Activated CD4-positive, alpha-beta T cell treated with anti-CD3 and anti-CD28 coated beads for 36 hours (primary cell): ENCODE measurements around the gene KRTAP10-4. TPM values are rescaled to one million over a fixed set of nuclear protein-coding genes. Genes with fewer than 3 reads are reported as not detected.
"Not testable (repeated sequence)": the region's sequence is repeated elsewhere in the genome, so short reads cannot be mapped to it uniquely, and the experiment has no call there.

ENCODE experiments used
- ATAC-seq: fragments of 200-7000 bp; cut with Tn5 transposase; one replicate; pipeline ENCODE4 v1.10.0; 2021; ENCODE audit warnings: mild to moderate bottlenecking, moderate library complexity
- CTCF ChIA-PET: fragments of 350-600 bp; sonication (Branson Sonifier 250); formaldehyde crosslinking; loops from one replicate; lab custom pipeline; 2021; ENCODE audit warnings: antibody characterized with exemption; lab: Charles Lee
- POLR2A ChIA-PET: fragments of 350-600 bp; sonication (Branson Sonifier 250); formaldehyde crosslinking; loops from one replicate; lab custom pipeline; 2021; ENCODE audit warnings: antibody characterized with exemption, inconsistent platforms; lab: Charles Lee
- DNase-seq: peaks from one replicate; pipeline ENCODE4 v3.0.0-alpha.2; 2020
- H3K27ac Mint-ChIP-seq: one replicate; pipeline ENCODE4 v1.8.0; 2021; ENCODE audit warnings: mixed read lengths
- H3K27me3 Mint-ChIP-seq: one replicate; pipeline ENCODE4 v1.8.0; 2021; ENCODE audit warnings: mixed read lengths
- H3K36me3 Mint-ChIP-seq: one replicate; pipeline ENCODE4 v1.8.0; 2021; ENCODE audit warnings: low read depth, mixed read lengths
- H3K4me1 Mint-ChIP-seq: one replicate; pipeline ENCODE4 v1.8.0; 2021; ENCODE audit warnings: mixed read lengths
- H3K4me3 Mint-ChIP-seq: one replicate; pipeline ENCODE4 v1.8.0; 2021; ENCODE audit warnings: mild to moderate bottlenecking, moderate library complexity, mixed read lengths
- H3K9me3 Mint-ChIP-seq: one replicate; pipeline ENCODE4 v1.8.0; 2021; ENCODE audit warnings: low read depth, mixed read lengths
- intact Hi-C, 2 experiments: fragments of 100-400 bp; cut with DNase I in 1 of 2; cut with micrococcal nuclease in 1 of 2; formaldehyde crosslinking; loops; one replicate each; pipeline versions ENCODE4 v1.14.2 to v1.15.1; 2022 to 2024; cut with DNase I, micrococcal nuclease
- total RNA-seq, 2 experiments: library from RNA; stranded (reverse); gene quantifications; one replicate each; pipeline ENCODE4 v1.2.3, GENCODE V29; 2021

Gene KRTAP10-4
- total RNA-seq, 2 experiments from 2014 or later, result not detected

GRCh38 chr21:44550807-44551206, 22.7 kb upstream of the KRTAP10-4 start:
- no peak overlapping the region for H3K27ac Mint-ChIP-seq
- no peak for DNase-seq
- no peaks in the 10 kb centered on the region for H3K27me3 Mint-ChIP-seq
- H3K36me3 Mint-ChIP-seq, result peaks cover 13% of the 10 kb centered on the region
- ChIA-PET POLR2A (interaction anchor here (1.0 kb wide), 1 partner anchor 215 kb away, joined by 3 read pairs; no protein-coding TSS in a partner anchor), CTCF (interaction anchor here (0.8 kb wide), 1 partner anchor 10 kb away, joined by 3 read pairs; no protein-coding TSS in a partner anchor)
- peaks cover 23% of the 10 kb centered on the region for H3K4me1 Mint-ChIP-seq
- H3K4me3 Mint-ChIP-seq, result no peak overlapping the region
- intact Hi-C loops, result no loop called here
- H3K9me3 Mint-ChIP-seq, result peaks cover 24% of the 10 kb centered on the region
- no peak for ATAC-seq

DNA sequence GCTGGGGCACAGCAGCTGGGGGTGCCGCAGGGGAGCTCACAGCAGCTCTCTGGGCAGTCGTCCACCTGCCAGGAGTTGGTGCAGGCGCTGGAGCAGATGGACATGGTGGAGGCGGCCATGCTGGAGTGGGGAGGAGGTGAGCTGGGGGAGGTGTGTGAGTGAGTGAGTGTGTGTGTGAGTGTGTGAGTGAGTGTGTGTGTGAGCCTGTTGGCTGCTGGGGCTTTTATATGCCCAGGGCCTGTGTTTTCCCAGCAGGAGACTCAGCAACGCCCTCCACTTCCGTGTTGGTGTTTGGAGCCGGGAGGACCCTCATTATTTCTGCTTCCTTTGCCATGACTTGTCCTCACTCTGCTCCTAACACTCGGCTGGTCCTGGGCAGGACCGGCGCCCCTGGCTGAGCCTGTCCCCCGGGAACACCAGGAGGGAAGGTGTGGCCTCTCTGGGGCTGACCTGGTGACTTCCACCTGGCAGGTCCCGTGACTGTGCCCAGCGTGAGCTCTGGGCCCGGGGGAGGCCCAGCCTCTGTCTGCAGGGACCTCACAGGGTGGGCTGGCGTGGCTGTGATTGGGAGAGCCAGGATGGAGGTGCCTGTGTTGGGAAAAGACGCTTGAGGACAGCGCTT, 22.1 kb upstream of the KRTAP10-4 start, which contains the start of gene KRTAP10-2:
Gene KRTAP10-2 (minus strand): TSS at position 166 of the 622 bp plus-strand sequence. CDS start 47 bp downstream, at position 119.
- Mint-ChIP-seq H3K36me3 (peaks cover 13% of the 10 kb centered on the region), H3K4me3 (no peak within 1 kb of the TSS), H3K9me3 (peaks cover 22% of the 10 kb centered on the region), H3K27ac (no peak within 1 kb of the TSS), H3K4me1 (peaks cover 23% of the 10 kb centered on the region), H3K27me3 (no peaks in the 10 kb centered on the region)
- ChIA-PET CTCF (interaction anchor here (0.8 kb wide), 1 partner anchor 10 kb away, joined by 3 read pairs; no protein-coding TSS in a partner anchor), POLR2A (interaction anchor here (1.0 kb wide), 1 partner anchor 214 kb away, joined by 3 read pairs; no protein-coding TSS in a partner anchor)
- DNase-seq, result no peak
- intact Hi-C loops, result no loop called here
- ATAC-seq, result no peak

GRCh38 chr21:44552136-44552535, 21.4 kb upstream of the KRTAP10-4 start:
- Mint-ChIP-seq H3K4me3 (no peak overlapping the region), H3K27ac (no peak overlapping the region), H3K36me3 (peaks cover 6% of the 10 kb centered on the region), H3K9me3 (peaks cover 15% of the 10 kb centered on the region), H3K27me3 (no peaks in the 10 kb centered on the region), H3K4me1 (peaks cover 17% of the 10 kb centered on the region)
- DNase-seq (no peak), ATAC-seq (no peak)
- CTCF ChIA-PET, result no interaction called here
- intact Hi-C loops, result no loop called here
- POLR2A ChIA-PET, result no interaction called here

DNA sequence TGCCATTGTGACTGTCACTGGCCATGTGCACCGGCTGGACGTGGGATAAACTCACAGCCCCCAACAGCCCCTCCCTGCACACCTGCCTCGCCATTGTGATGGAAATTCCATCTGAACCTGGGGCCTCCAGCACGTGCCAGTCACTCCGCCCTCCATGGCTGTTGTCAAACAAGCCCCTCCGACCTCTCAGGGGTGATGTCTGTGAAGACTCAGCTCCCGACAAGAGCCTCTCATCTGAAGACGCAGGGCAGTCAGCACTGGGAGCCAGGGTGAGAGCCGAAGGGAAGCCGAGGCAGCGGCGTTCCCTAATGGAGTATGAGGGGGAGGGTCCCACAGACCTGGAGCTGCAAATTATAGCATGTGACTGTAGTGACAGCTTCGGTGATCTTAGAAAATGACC, 20.8 kb upstream of the KRTAP10-4 start:
- CTCF ChIA-PET, result no interaction called here
- Mint-ChIP-seq H3K4me1 (peaks cover 12% of the 10 kb centered on the region), H3K36me3 (peaks cover under 1% of the 10 kb centered on the region), H3K9me3 (peaks cover 10% of the 10 kb centered on the region), H3K4me3 (no peak overlapping the region), H3K27ac (no peak overlapping the region), H3K27me3 (no peaks in the 10 kb centered on the region)
- DNase-seq (no peak), ATAC-seq (no peak)
- intact Hi-C loops, result no loop called here
- POLR2A ChIA-PET, result no interaction called here

GRCh38 chr21:44555200-44555875, 18.2 kb upstream of the KRTAP10-4 start:
- ATAC-seq, result no peak

GRCh38 chr21:44556879-44557278, 16.6 kb upstream of the KRTAP10-4 start:
- no peak overlapping the region for H3K27ac Mint-ChIP-seq
- POLR2A ChIA-PET, result interaction anchor here (0.7 kb wide), 1 partner anchor 204 kb away, joined by 6 read pairs; no protein-coding TSS in a partner anchor
- DNase-seq, result no peak
- intact Hi-C loops, result no loop called here
- H3K9me3 Mint-ChIP-seq, result peaks cover 17% of the 10 kb centered on the region
- no peak for ATAC-seq
- H3K4me1 Mint-ChIP-seq, result no peaks in the 10 kb centered on the region
- CTCF ChIA-PET, result interaction anchor here (1.0 kb wide), 1 partner anchor 10 kb away, joined by 6 read pairs; no protein-coding TSS in a partner anchor
- peaks cover 2% of the 10 kb centered on the region for H3K36me3 Mint-ChIP-seq
- no peak overlapping the region for H3K4me3 Mint-ChIP-seq
- H3K27me3 Mint-ChIP-seq, result no peaks in the 10 kb centered on the region

More at GRCh38 chr21:44555200-44555875, 18.2 kb upstream of the KRTAP10-4 start:
- H3K27me3 Mint-ChIP-seq, result no peaks in the 10 kb centered on the region
- H3K36me3 Mint-ChIP-seq, result no peaks in the 10 kb centered on the region
- intact Hi-C loops, result no loop called here
- CTCF ChIA-PET, result interaction anchor here (0.8 kb wide), 1 partner anchor 73 kb away, joined by 3 read pairs; no protein-coding TSS in a partner anchor
- no peak overlapping the region for H3K4me3 Mint-ChIP-seq
- DNase-seq, result no peak
- no peak overlapping the region for H3K27ac Mint-ChIP-seq
- peaks cover 10% of the 10 kb centered on the region for H3K9me3 Mint-ChIP-seq
- POLR2A ChIA-PET, result no interaction called here
- no peaks in the 10 kb centered on the region for H3K4me1 Mint-ChIP-seq

DNA sequence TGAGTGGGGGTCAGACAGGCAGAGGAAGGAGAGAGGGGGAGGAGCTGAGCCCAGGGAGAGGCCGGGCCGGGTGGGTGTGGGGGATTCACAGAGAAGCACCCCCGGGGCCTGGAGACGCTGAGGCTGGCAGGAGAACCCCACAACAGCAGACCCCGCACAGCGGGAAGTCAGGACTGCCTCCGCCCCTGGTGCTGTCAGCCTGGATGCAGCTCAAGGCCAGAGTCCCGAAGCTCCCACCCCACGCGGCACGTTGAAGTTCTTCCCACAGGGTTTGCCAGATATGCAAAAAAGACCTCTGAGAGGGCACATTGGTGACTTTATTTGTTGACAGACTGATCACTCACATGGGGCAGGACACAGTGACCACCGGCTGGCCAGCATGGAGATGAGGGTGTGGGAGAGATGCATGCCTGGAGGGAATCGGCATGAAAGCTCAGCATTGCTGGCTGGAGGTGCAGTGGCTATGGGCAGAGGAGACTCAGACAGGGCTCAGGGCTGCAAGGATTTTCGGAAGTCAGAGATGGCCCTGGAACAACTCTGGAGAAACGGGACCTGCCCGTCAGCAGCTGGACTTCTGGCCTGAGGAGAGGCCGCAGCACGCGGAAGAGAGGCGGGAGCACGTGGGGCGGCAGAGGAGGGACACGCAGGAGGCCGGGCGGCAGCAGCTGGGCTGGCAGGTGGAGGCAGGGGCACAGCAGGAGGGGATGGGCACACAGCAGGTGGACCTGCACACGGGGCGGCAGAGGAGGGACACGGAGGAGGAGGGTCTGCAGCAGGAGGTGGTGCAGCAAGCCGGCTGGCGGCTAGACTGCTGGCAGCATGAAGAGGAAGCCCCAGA, 15.8 kb upstream of the KRTAP10-4 start:
- DNase-seq (no peak), ATAC-seq (no peak)
- Mint-ChIP-seq H3K4me1 (no peaks in the 10 kb centered on the region), H3K4me3 (no peak overlapping the region), H3K27me3 (no peaks in the 10 kb centered on the region), H3K9me3 (peaks cover 22% of the 10 kb centered on the region), H3K36me3 (peaks cover 2% of the 10 kb centered on the region), H3K27ac (no peak overlapping the region)
- intact Hi-C loops, result no loop called here
- ChIA-PET CTCF (interaction anchor here (1.0 kb wide), 1 partner anchor 10 kb away, joined by 6 read pairs; no protein-coding TSS in a partner anchor), POLR2A (no interaction called here)

DNA sequence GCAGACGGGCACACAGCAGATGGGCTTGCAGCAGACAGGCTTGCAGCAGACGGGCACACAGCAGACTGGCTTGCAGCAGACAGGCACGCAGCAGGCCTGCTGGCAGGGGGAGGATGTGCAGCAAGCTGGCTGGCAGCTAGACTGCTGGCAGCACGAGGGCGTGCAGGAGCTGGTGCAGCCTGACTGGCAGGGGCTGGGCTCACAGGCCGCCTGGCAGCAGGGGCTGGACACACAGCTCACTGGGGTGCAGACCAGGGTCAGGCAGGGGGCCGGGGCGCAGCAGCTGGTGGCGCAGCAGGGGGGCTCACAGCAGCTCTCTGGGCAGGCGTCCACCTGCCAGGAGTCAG, 15.2 kb upstream of the KRTAP10-4 start:
- intact Hi-C loops, DNase-seq, H3K27me3 Mint-ChIP-seq, H3K4me1 Mint-ChIP-seq, H3K27ac Mint-ChIP-seq, POLR2A ChIA-PET, H3K36me3 Mint-ChIP-seq, ATAC-seq, CTCF ChIA-PET, H3K4me3 Mint-ChIP-seq: not testable (repeated sequence)
- peaks cover 20% of the 10 kb centered on the region for H3K9me3 Mint-ChIP-seq

GRCh38 chr21:44558695-44559094, 14.8 kb upstream of the KRTAP10-4 start, which contains the start of gene KRTAP10-3:
Gene KRTAP10-3 (minus strand): TSS chr21:44558795. CDS start chr21:44558715, 80 bp downstream.
- H3K36me3 Mint-ChIP-seq, result peaks cover 2% of the 10 kb centered on the region
- ChIA-PET POLR2A (no interaction called here), CTCF (no interaction called here)
- H3K27me3 Mint-ChIP-seq, result no peaks in the 10 kb centered on the region
- H3K9me3 Mint-ChIP-seq, result peaks cover 19% of the 10 kb centered on the region
- H3K4me3 Mint-ChIP-seq, result no peak within 1 kb of the TSS
- H3K4me1 Mint-ChIP-seq, result no peaks in the 10 kb centered on the region
- DNase-seq (no peak), ATAC-seq (no peak)
- no peak within 1 kb of the TSS for H3K27ac Mint-ChIP-seq
- intact Hi-C loops, result no loop called here

DNA sequence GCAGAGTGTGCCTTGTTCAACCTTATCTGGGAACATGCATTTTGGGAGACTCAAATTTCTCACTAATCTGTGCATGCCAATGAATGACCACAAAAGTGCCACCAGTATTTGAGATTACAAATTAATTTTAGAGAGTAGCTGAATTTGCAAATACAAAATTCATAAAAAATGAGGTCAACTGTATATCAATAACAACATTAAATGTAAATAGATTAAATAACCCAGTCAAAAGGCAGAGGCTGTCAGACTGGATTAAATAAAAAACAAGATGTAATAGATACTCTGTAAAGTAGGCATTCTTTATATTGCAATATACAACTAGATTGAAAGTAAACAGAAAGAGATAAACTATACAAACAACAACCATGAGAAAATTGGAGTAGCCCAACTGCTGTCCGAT, 9.4 kb upstream of the KRTAP10-4 start:
- H3K27ac Mint-ChIP-seq, result no peak overlapping the region
- ATAC-seq (no peak), DNase-seq (no peak)
- H3K9me3 Mint-ChIP-seq, result peaks cover 15% of the 10 kb centered on the region
- H3K36me3 Mint-ChIP-seq, result peaks cover 2% of the 10 kb centered on the region
- intact Hi-C loops, result no loop called here
- no peak overlapping the region for H3K4me3 Mint-ChIP-seq
- no peaks in the 10 kb centered on the region for H3K27me3 Mint-ChIP-seq
- POLR2A ChIA-PET, result no interaction called here
- peaks cover 12% of the 10 kb centered on the region for H3K4me1 Mint-ChIP-seq
- CTCF ChIA-PET, result no interaction called here
